GM18505 (cell line): ENCODE data around the gene INSC.

Experiments
- ATAC-seq: cut with Tn5 transposase; IDR thresholded peaks from one replicate; pipeline ENCODE4 v1.9.1; 2021; ENCODE audit not compliant: unreplicated experiment
- POLR2A ChIP-seq: IDR thresholded peaks from 4 replicates; pipeline ENCODE4 v1.6.1; 2011; ENCODE audit warnings: borderline replicate concordance; ENCODE audit not compliant: insufficient read depth, insufficient read length; ENCODE audit errors: extremely low read depth

Gene INSC

GRCh38 chr11:15123849-15124248, 9.1 kb downstream of the INSC start:
- no peak for ATAC-seq
- TF ChIP-seq POLR2A: no peak

- TF ChIP-seq POLR2A: no peak
- no peak for ATAC-seq
Observed at GRCh38 chr11:15124528-15124927, 9.8 kb downstream of the INSC start.

GRCh38 chr11:15127341-15127740, 12.6 kb downstream of the INSC start:
- no peak for TF ChIP-seq POLR2A
- ATAC-seq: no peak

GRCh38 chr11:15128621-15129020, 13.9 kb downstream of the INSC start:
- no peak for ATAC-seq
- TF ChIP-seq POLR2A: no peak

GRCh38 chr11:15136166-15136565, 21.4 kb downstream of the INSC start:
- no peak for TF ChIP-seq POLR2A
- no peak for ATAC-seq

- no peak for ATAC-seq
- TF ChIP-seq POLR2A: no peak
Observed at GRCh38 chr11:15139096-15139770, 24.5 kb downstream of the INSC start.

- TF ChIP-seq POLR2A: no peak
- no peak for ATAC-seq
Observed at GRCh38 chr11:15139958-15140659, 25.4 kb downstream of the INSC start.

- no peak for ATAC-seq
- no peak for TF ChIP-seq POLR2A
Observed at GRCh38 chr11:15141381-15141780, 26.7 kb downstream of the INSC start.

- no peak for TF ChIP-seq POLR2A
- no peak for ATAC-seq
Observed at GRCh38 chr11:15142838-15143237, 28.1 kb downstream of the INSC start.

GRCh38 chr11:15143855-15144254, 29.1 kb downstream of the INSC start:
- ATAC-seq: no peak
- no peak for TF ChIP-seq POLR2A

GRCh38 chr11:15144347-15144746, 29.6 kb downstream of the INSC start:
- no peak for ATAC-seq
- no peak for TF ChIP-seq POLR2A

GRCh38 chr11:15145151-15145550, 30.4 kb downstream of the INSC start:
- ATAC-seq: no peak
- TF ChIP-seq POLR2A: no peak

- TF ChIP-seq POLR2A: no peak
- ATAC-seq: no peak
Observed at GRCh38 chr11:15145615-15146014, 30.9 kb downstream of the INSC start.

- ATAC-seq: no peak
- no peak for TF ChIP-seq POLR2A
Observed at GRCh38 chr11:15146271-15147003, 31.7 kb downstream of the INSC start.
